Small intestine (tissue), 16 donors: ENCODE data around the gene RTCA. TPM values are rescaled to one million over a fixed set of nuclear protein-coding genes. Genes with fewer than 3 reads are reported as not detected.

Experiments used
- DNase-seq, 2 donors: peaks; one replicate each; pipeline versions ENCODE4 v3.0.0 to v3.0.0-alpha.2; 2013
- FAIRE-seq: peaks from 2 replicates; lab custom pipeline; 2012; peaks lifted over from hg19 to GRCh38; lab: Jason Lieb, UNC
- H3K27ac ChIP-seq, 3 donors: one replicate each; pipeline ENCODE4 v1.5.1; 2013; ENCODE audit warnings: low read length in 2 of 3, mild to moderate bottlenecking in 2 of 3, control low read depth in 1 of 3, inconsistent platforms in 1 of 3, low read depth in 1 of 3, moderate library complexity in 1 of 3
- H3K27me3 ChIP-seq, 3 donors: one replicate each; pipeline ENCODE4 v1.6.1; 2013; ENCODE audit warnings: low read length in 3 of 3, inconsistent platforms in 1 of 3; ENCODE audit not compliant: control insufficient read depth in 3 of 3, insufficient read depth in 3 of 3
- H3K36me3 ChIP-seq, 3 donors: one replicate each; pipeline ENCODE4 v1.6.1; 2013; ENCODE audit warnings: low read length in 3 of 3, inconsistent platforms in 1 of 3, low read depth in 1 of 3, mild to moderate bottlenecking in 1 of 3, moderate library complexity in 1 of 3; ENCODE audit not compliant: control insufficient read depth in 3 of 3, insufficient read depth in 2 of 3
- H3K4me1 ChIP-seq, 3 donors: one replicate each; pipeline ENCODE4 v1.6.1; 2013; ENCODE audit warnings: low read length in 2 of 3, inconsistent platforms in 1 of 3, low read depth in 1 of 3, mild to moderate bottlenecking in 1 of 3, moderate library complexity in 1 of 3; ENCODE audit not compliant: control insufficient read depth in 3 of 3, insufficient read depth in 2 of 3
- H3K4me3 ChIP-seq, 3 donors: one replicate each; pipeline ENCODE4 v1.5.1; 2013; ENCODE audit warnings: low read length in 3 of 3, control low read depth in 1 of 3, inconsistent platforms in 1 of 3, low read depth in 1 of 3, mild to moderate bottlenecking in 1 of 3, moderate library complexity in 1 of 3
- H3K9me3 ChIP-seq, 2 donors: one replicate each; pipeline ENCODE4 v1.6.1; 2013; ENCODE audit warnings: low read depth in 1 of 2, low read length in 1 of 2; ENCODE audit not compliant: control insufficient read depth in 2 of 2, insufficient read depth in 1 of 2
- WGBS, 3 donors: extraction: QIAGEN DNeasy Blood & Tissue Kit; methylation state at CpG; one replicate each; pipeline ENCODE4 v1.1.7; 2013; 5-methylcytosine and 5-hydroxymethylcytosine counted together
- long read RNA-seq, 10 donors: transcript quantifications; one replicate each; lab custom pipeline, GENCODE V29; 2026
- polyA plus RNA-seq, 4 donors: library from polyadenylated mRNA; stranded (reverse) in 3 of 4; unstranded in 1 of 4; fragments of 200-250 nt in 3 of 4; fragments of 120-200 nt in 1 of 4; gene quantifications; one replicate each; pipeline versions ENCODE4 v1.2.1 to v1.2.3, GENCODE V29; 2013
- donor health status: healthy with polysubstance abuse.
- donor health status: control.
- donor health status: control.
- donor health status: Bipolar disorder and iron deficiency.
- donor health status: healthy.

The RTCA gene
- 10 to 100 TPM; 31.3 to 70.2 (median 46.6) TPM for polyA plus RNA-seq
- long read RNA-seq, donor 1: 0 reads
- long read RNA-seq, donor 2, transcript RTCA-203 (11 exons, 2,535 nt): major isoform, 6 of 6 reads
- long read RNA-seq, donor 2, partial matches to known transcripts: 0 of 6 reads
- long read RNA-seq, donor 2, other reads (novel, unspliced or antisense): 0 of 6 reads
- long read RNA-seq, donor 3, transcript RTCA-203 (11 exons, 2,535 nt): major isoform, 10 of 21 reads
- long read RNA-seq, donor 3, partial matches to known transcripts: 10 of 21 reads
- long read RNA-seq, donor 3, other reads (novel, unspliced or antisense): 0 of 21 reads
- long read RNA-seq, donor 4: 0 reads
- long read RNA-seq, donor 5, partial matches to known transcripts: 0 of 2 reads
- long read RNA-seq, donor 5, other reads (novel, unspliced or antisense): 0 of 2 reads
- long read RNA-seq, donor 6, transcript RTCA-203 (11 exons, 2,535 nt): major isoform, 14 of 25 reads
- long read RNA-seq, donor 6, partial matches to known transcripts: 10 of 25 reads
- long read RNA-seq, donor 6, other reads (novel, unspliced or antisense): 0 of 25 reads
- long read RNA-seq, donor 7: 0 reads
- long read RNA-seq, donor 8, partial matches to known transcripts: 0 of 2 reads
- long read RNA-seq, donor 8, other reads (novel, unspliced or antisense): 0 of 2 reads
- long read RNA-seq, donor 9, partial matches to known transcripts: 6 of 7 reads
- long read RNA-seq, donor 9, other reads (novel, unspliced or antisense): 0 of 7 reads
- long read RNA-seq, donor 10, transcript RTCA-203 (11 exons, 2,535 nt): major isoform, 5 of 12 reads
- long read RNA-seq, donor 10, partial matches to known transcripts: 6 of 12 reads
- long read RNA-seq, donor 10, other reads (novel, unspliced or antisense): 0 of 12 reads

DNA sequence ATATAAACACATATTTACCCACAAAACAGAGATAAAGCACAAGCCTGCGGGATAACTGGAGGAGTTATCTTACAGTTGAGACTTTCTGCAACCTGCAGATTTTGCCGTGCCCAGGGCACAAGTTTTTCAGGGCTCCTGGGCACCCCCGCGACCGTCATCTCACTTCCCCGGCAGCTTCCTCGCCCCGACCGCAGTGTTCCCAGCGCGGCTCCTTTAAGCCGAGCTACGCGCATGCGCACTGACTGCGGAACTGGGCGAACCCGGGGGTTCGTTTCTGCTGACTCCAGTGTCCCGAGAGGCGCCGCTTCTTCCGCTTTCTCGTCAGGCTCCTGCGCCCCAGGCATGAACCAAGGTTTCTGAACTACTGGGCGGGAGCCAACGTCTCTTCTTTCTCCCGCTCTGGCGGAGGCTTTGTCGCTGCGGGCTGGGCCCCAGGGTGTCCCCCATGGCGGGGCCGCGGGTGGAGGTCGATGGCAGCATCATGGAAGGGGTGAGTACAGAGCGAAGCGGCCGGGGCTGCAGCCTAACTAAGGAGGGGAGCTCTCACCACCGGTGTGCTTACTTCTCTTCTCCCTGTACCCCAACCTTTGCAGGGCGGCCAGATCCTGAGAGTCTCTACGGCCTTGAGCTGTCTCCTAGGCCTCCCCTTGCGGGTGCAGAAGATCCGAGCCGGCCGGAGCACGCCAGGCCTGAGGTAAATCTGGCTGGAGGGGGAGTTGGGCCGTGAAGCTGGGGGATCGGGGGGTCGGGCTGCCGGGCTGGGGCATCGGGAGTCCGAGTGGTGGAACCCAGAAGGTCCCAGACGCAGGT is at the start of gene RTCA:
Gene RTCA, plus strand, starts transcription at position 286 of the 810 bp plus-strand sequence. Its CDS starts 160 bp downstream, at position 446.
- Histone ChIP-seq H3K9me3 (peaks cover 0 to 16% of the 10 kb centered on the region in 2 donors), H3K4me1 (peaks cover 0 to 18% (median 15%) of the 10 kb centered on the region in 3 donors), H3K36me3 (peaks cover 3 to 25% (median 5%) of the 10 kb centered on the region in 3 donors), H3K27me3 (no peaks in the 10 kb centered on the region), H3K27ac (peak within 1 kb of the TSS; percentile 90 to 96 (median 96)), H3K4me3 (peak within 1 kb of the TSS; percentile 75 to 99 (median 94))
- WGBS, 3 donors: 1% methylated on average over 52 to 53 of the region's 53 CpGs
- DNase-seq (peak; percentile 97 to 98), FAIRE-seq (no peak)

GRCh38 chr1:100217834-100218233 is 48.2 kb upstream of the RTCA start:
- no peaks in the 10 kb centered on the region for H3K9me3 ChIP-seq
- WGBS, 3 donors: 77 to 84% (median 78%) methylated on average over 2 of the region's 2 CpGs
- H3K36me3 ChIP-seq: peaks cover 2 to 28% (median 10%) of the 10 kb centered on the region in 3 donors
- no peaks in the 10 kb centered on the region for H3K27me3 ChIP-seq
- DNase-seq (no peak), FAIRE-seq (no peak)
- no peak overlapping the region for H3K27ac ChIP-seq
- no peaks in the 10 kb centered on the region for H3K4me1 ChIP-seq
- H3K4me3 ChIP-seq: no peak overlapping the region

- Histone ChIP-seq H3K36me3 (peaks cover 2 to 19% (median 4%) of the 10 kb centered on the region in 3 donors), H3K9me3 (no peaks in the 10 kb centered on the region), H3K27me3 (no peaks in the 10 kb centered on the region), H3K27ac (no peak overlapping the region), H3K4me1 (no peaks in the 10 kb centered on the region), H3K4me3 (no peak overlapping the region)
- WGBS, 3 donors: 76 to 77% (median 76%) methylated on average over 6 of the region's 6 CpGs
- DNase-seq (no peak), FAIRE-seq (no peak)
Observed at GRCh38 chr1:100219457-100219856, 46.6 kb upstream of the RTCA start.

DNA sequence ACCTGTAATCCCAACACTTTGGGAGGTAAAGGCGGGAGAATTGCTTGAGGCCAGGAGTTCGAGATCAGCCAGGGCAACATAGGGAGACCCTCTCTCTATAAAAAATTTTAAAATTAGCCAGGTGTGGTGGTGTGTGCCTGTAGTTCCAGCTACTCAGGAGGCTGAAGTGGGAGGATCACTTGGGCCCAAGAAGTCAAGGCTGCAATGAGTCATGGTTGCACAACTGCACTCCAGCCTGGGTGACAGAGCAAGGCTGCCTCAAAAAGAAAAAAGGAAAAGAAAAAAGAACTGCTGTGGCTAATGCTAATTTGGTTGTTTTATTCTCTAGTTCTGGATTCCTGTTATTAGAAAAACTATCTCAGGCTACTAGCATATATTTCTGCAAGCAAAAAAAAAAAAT is 46.1 kb upstream of the RTCA start:
- Histone ChIP-seq H3K27me3 (no peaks in the 10 kb centered on the region), H3K9me3 (no peaks in the 10 kb centered on the region), H3K4me1 (no peaks in the 10 kb centered on the region), H3K36me3 (peaks cover 2 to 20% (median 4%) of the 10 kb centered on the region in 3 donors), H3K27ac (no peak overlapping the region), H3K4me3 (no peak overlapping the region)
- WGBS, 3 donors: 98 to 100% (median 99%) methylated on average over 2 of the region's 2 CpGs
- FAIRE-seq: no peak
- peak in 1 of 2 donors; percentile 4 for DNase-seq

DNA sequence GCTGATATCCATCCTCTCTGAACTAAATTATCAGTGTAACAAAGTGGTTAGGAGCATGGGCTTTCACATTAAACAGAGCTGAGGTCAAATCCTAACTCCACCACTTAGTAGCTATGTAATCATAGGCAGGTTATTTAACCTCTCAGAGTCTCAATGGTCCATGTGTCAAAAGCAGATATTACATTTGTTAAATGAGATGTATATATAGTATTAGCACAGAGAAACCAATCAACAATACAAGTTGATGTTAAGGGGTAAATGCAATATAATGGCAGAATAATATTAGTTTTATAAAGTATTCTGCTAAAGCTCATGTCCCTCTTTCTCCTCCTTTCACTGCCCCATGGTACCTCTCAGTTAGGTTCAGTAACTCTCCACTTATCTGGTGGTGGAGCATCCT is 43.6 kb upstream of the RTCA start:
- H3K9me3 ChIP-seq: no peaks in the 10 kb centered on the region
- H3K27ac ChIP-seq: no peak overlapping the region
- no peaks in the 10 kb centered on the region for H3K4me1 ChIP-seq
- peaks cover 2 to 17% (median 3%) of the 10 kb centered on the region in 3 donors for H3K36me3 ChIP-seq
- DNase-seq: no peak
- H3K27me3 ChIP-seq: no peaks in the 10 kb centered on the region
- FAIRE-seq: no peak
- H3K4me3 ChIP-seq: no peak overlapping the region

GRCh38 chr1:100229681-100230443 is 36.2 kb upstream of the RTCA start:
- no peaks in the 10 kb centered on the region for H3K4me1 ChIP-seq
- H3K27me3 ChIP-seq: no peaks in the 10 kb centered on the region
- no peaks in the 10 kb centered on the region for H3K9me3 ChIP-seq
- DNase-seq: no peak
- WGBS, 3 donors: 60 to 77% (median 71%) methylated on average over 4 of the region's 4 CpGs
- FAIRE-seq: no peak
- no peak overlapping the region for H3K27ac ChIP-seq
- peaks cover 2 to 19% (median 5%) of the 10 kb centered on the region in 3 donors for H3K36me3 ChIP-seq
- no peak overlapping the region for H3K4me3 ChIP-seq

GRCh38 chr1:100230765-100231164 is 35.3 kb upstream of the RTCA start:
- no peak overlapping the region for H3K4me3 ChIP-seq
- DNase-seq (no peak), FAIRE-seq (no peak)
- H3K4me1 ChIP-seq: no peaks in the 10 kb centered on the region
- no peaks in the 10 kb centered on the region for H3K27me3 ChIP-seq
- 63 to 80% (median 71%) methylated on average over 2 of the region's 2 CpGs for WGBS, 3 donors
- H3K27ac ChIP-seq: no peak overlapping the region
- peaks cover 2 to 16% (median 5%) of the 10 kb centered on the region in 3 donors for H3K36me3 ChIP-seq
- no peaks in the 10 kb centered on the region for H3K9me3 ChIP-seq
